Nephron progenitor cell (in vitro differentiated cells): ENCODE measurements around the gene VGLL3.
A peak's percentile ranks its signal among the peaks of the same experiment; 100 is the strongest.

Experiments
- DNase-seq: peaks from one replicate; pipeline ENCODE4 v3.0.0; 2021
- H3K27ac Mint-ChIP-seq: 2 replicates; pipeline ENCODE4 v1.8.0; 2021; ENCODE audit warnings: mild to moderate bottlenecking, moderate library complexity, mixed read lengths
- H3K27me3 Mint-ChIP-seq: 2 replicates; pipeline ENCODE4 v1.8.0; 2021; ENCODE audit warnings: mild to moderate bottlenecking, low read depth, mixed read lengths; ENCODE audit not compliant: poor library complexity
- H3K36me3 Mint-ChIP-seq: 2 replicates; pipeline ENCODE4 v1.8.0; 2021; ENCODE audit warnings: low read depth, mixed read lengths
- H3K4me1 Mint-ChIP-seq: 2 replicates; pipeline ENCODE4 v1.8.0; 2021; ENCODE audit warnings: mixed read lengths
- H3K4me3 Mint-ChIP-seq: 2 replicates; pipeline ENCODE4 v1.8.0; 2021; ENCODE audit warnings: mild to moderate bottlenecking, moderate library complexity, mixed read lengths
- H3K9me3 Mint-ChIP-seq: 2 replicates; pipeline ENCODE4 v1.8.0; 2021; ENCODE audit warnings: mild to moderate bottlenecking, moderate library complexity, mixed read lengths
- CTCF ChIP-seq: fragments of 200-600 bp; sonication (generic); IDR thresholded peaks from 2 replicates; pipeline ENCODE4 v1.5.0; 2021; ENCODE audit warnings: antibody characterized with exemption

VGLL3 gene

GRCh38 chr3:86990734-86991481 lies at the start of gene VGLL3:
TSS of gene VGLL3 (minus strand) at chr3:86991149. CDS start at chr3:86990743, 406 bp downstream.
- no peak for TF ChIP-seq CTCF
- DNase-seq = peak; percentile 78
- H3K36me3 Mint-ChIP-seq = no peaks in the 10 kb centered on the region
- peak within 1 kb of the TSS; percentile 90 for H3K4me3 Mint-ChIP-seq
- H3K9me3 Mint-ChIP-seq = no peaks in the 10 kb centered on the region
- H3K27ac Mint-ChIP-seq = peak within 1 kb of the TSS; percentile 66
- peaks cover 40% of the 10 kb centered on the region for H3K27me3 Mint-ChIP-seq
- H3K4me1 Mint-ChIP-seq = peaks cover 10% of the 10 kb centered on the region

- H3K9me3 Mint-ChIP-seq = no peaks in the 10 kb centered on the region
- no peak overlapping the region for H3K4me3 Mint-ChIP-seq
- peaks cover 4% of the 10 kb centered on the region for H3K27me3 Mint-ChIP-seq
- no peaks in the 10 kb centered on the region for H3K36me3 Mint-ChIP-seq
- DNase-seq = no peak
- no peak for TF ChIP-seq CTCF
- no peak overlapping the region for H3K27ac Mint-ChIP-seq
- H3K4me1 Mint-ChIP-seq = no peaks in the 10 kb centered on the region
These were observed 46.7 kb upstream of the VGLL3 start for GRCh38 chr3:87037652-87038051.

GRCh38 chr3:87036671-87037070 lies 45.7 kb upstream of the VGLL3 start:
- H3K27me3 Mint-ChIP-seq = peaks cover 2% of the 10 kb centered on the region
- no peaks in the 10 kb centered on the region for H3K9me3 Mint-ChIP-seq
- no peak overlapping the region for H3K4me3 Mint-ChIP-seq
- H3K27ac Mint-ChIP-seq = no peak overlapping the region
- H3K4me1 Mint-ChIP-seq = no peaks in the 10 kb centered on the region
- no peak for TF ChIP-seq CTCF
- DNase-seq = no peak
- H3K36me3 Mint-ChIP-seq = no peaks in the 10 kb centered on the region

GRCh38 chr3:87035339-87035738 lies 44.4 kb upstream of the VGLL3 start:
- TF ChIP-seq CTCF = no peak
- no peaks in the 10 kb centered on the region for H3K4me1 Mint-ChIP-seq
- H3K27me3 Mint-ChIP-seq = no peaks in the 10 kb centered on the region
- no peak for DNase-seq
- no peak overlapping the region for H3K27ac Mint-ChIP-seq
- H3K9me3 Mint-ChIP-seq = no peaks in the 10 kb centered on the region
- no peak overlapping the region for H3K4me3 Mint-ChIP-seq
- H3K36me3 Mint-ChIP-seq = no peaks in the 10 kb centered on the region

GRCh38 chr3:87033205-87033604 lies 42.3 kb upstream of the VGLL3 start:
- DNase-seq = no peak
- no peak overlapping the region for H3K4me3 Mint-ChIP-seq
- H3K27ac Mint-ChIP-seq = no peak overlapping the region
- no peaks in the 10 kb centered on the region for H3K4me1 Mint-ChIP-seq
- H3K9me3 Mint-ChIP-seq = no peaks in the 10 kb centered on the region
- no peaks in the 10 kb centered on the region for H3K27me3 Mint-ChIP-seq
- TF ChIP-seq CTCF = no peak
- no peaks in the 10 kb centered on the region for H3K36me3 Mint-ChIP-seq
